AG04450 (cell line): ENCODE data around the gene ADCY6. TPM values are rescaled to one million over a fixed set of nuclear protein-coding genes. Genes with fewer than 3 reads are reported as not detected.

ENCODE experiments used
- CTCF ChIA-PET: fragments of 300-600, 350-600 bp; formaldehyde crosslinking; extraction: SDS; loops from one replicate; lab custom pipeline; 2022; ENCODE audit warnings: antibody characterized with exemption, inconsistent platforms; lab: Charles Lee
- POLR2A ChIA-PET: fragments of 350-600 bp; formaldehyde crosslinking; extraction: SDS; loops from one replicate; lab custom pipeline; 2021; ENCODE audit warnings: antibody characterized with exemption, inconsistent platforms; lab: Yijun Ruan, JAX
- DNase-seq: peaks from one replicate; pipeline ENCODE4 v3.0.0-alpha.2; 2011; ENCODE audit warnings: low read depth, low spot score
- H3K27ac ChIP-seq: one replicate; pipeline ENCODE4 v1.5.1; 2012; ENCODE audit warnings: low read depth, low read length, control low read depth
- H3K27me3 ChIP-seq: one replicate; pipeline ENCODE4 v1.6.0; 2012; ENCODE audit warnings: low read length; ENCODE audit not compliant: control insufficient read depth, insufficient read depth
- H3K4me3 ChIP-seq: 2 replicates; pipeline ENCODE4 v1.5.1; 2011; ENCODE audit warnings: mild to moderate bottlenecking, low read depth, low read length, control low read depth
- H3K9me3 ChIP-seq: 2 replicates; pipeline ENCODE4 v1.5.1; 2012; ENCODE audit warnings: low read length; ENCODE audit not compliant: control insufficient read depth, insufficient read depth
- CTCF ChIP-seq: IDR thresholded peaks from 2 replicates; pipeline ENCODE4 v1.5.1; 2011; ENCODE audit warnings: low read depth, low read length, control low read depth, inconsistent platforms
- polyA minus RNA-seq: library from RNA; depleted of rRNA, polyadenylated mRNA; stranded (reverse); fragments of >200 nt; gene quantifications from 2 replicates; pipeline ENCODE4 v1.2.3, GENCODE V29; 2011; rRNA and poly(A)+ RNA removed
- polyA plus RNA-seq: library from polyadenylated mRNA; depleted of rRNA; stranded (reverse); fragments of >200 nt; gene quantifications from 2 replicates; pipeline ENCODE4 v1.2.3, GENCODE V29; 2011; rRNA removed

ADCY6 gene
- polyA plus RNA-seq (26.7 and 31.6 TPM in 2 replicates), polyA minus RNA-seq (47.7 and 54.2 TPM in 2 replicates)

GRCh38 chr12:48788854-48789775 lies at the start of gene ADCY6:
TSS of gene ADCY6 (minus strand) at chr12:48789089. CDS start at chr12:48783434, 5,655 bp downstream.
- Histone ChIP-seq H3K27me3 (no peaks in the 10 kb centered on the region), H3K4me3 (peak within 1 kb of the TSS; percentile 75), H3K9me3 (no peaks in the 10 kb centered on the region), H3K27ac (no peak within 1 kb of the TSS)
- DNase-seq, result no peak
- no peak for TF ChIP-seq CTCF
- ChIA-PET POLR2A (interaction anchor here (0.5 to 2.0 kb wide), 4 partner anchors 22 to 107 kb away, joined by 3 to 13 read pairs (median 6); partner anchors contain the start of gene KANSL2), CTCF (interaction anchor here (0.6 to 3.9 kb wide), 5 partner anchors 7 to 68 kb away, joined by 3 to 17 read pairs (median 3); no protein-coding TSS in a partner anchor)

- ChIA-PET CTCF (no interaction called here), POLR2A (no interaction called here)
- no peak overlapping the region for H3K27ac ChIP-seq
- no peaks in the 10 kb centered on the region for H3K9me3 ChIP-seq
- no peak for TF ChIP-seq CTCF
- no peaks in the 10 kb centered on the region for H3K27me3 ChIP-seq
- H3K4me3 ChIP-seq, result no peak overlapping the region
- DNase-seq, result no peak
Observed at GRCh38 chr12:48838048-48838447, 49.2 kb upstream of the ADCY6 start.

- Histone ChIP-seq H3K4me3 (no peak overlapping the region), H3K27ac (no peak overlapping the region), H3K27me3 (no peaks in the 10 kb centered on the region), H3K9me3 (no peaks in the 10 kb centered on the region)
- POLR2A ChIA-PET, result interaction anchor here (0.5 kb wide), 1 partner anchor 71 kb away, joined by 9 read pairs; no protein-coding TSS in a partner anchor
- no peak for DNase-seq
- TF ChIP-seq CTCF, result no peak
- CTCF ChIA-PET, result interaction anchor here (1.0 kb wide), 1 partner anchor 72 kb away, joined by 3 read pairs; a partner anchor contains a TSS
Observed at GRCh38 chr12:48832321-48833060, 43.6 kb upstream of the ADCY6 start.

GRCh38 chr12:48831257-48831656 lies 42.4 kb upstream of the ADCY6 start:
- CTCF ChIA-PET, result interaction anchor here (1.0 kb wide), 1 partner anchor 73 kb away, joined by 3 read pairs; a partner anchor contains a TSS
- H3K27me3 ChIP-seq, result no peaks in the 10 kb centered on the region
- no peak overlapping the region for H3K4me3 ChIP-seq
- no peak for TF ChIP-seq CTCF
- H3K9me3 ChIP-seq, result no peaks in the 10 kb centered on the region
- H3K27ac ChIP-seq, result no peak overlapping the region
- DNase-seq, result no peak
- POLR2A ChIA-PET, result interaction anchor here (1.1 kb wide), 1 partner anchor 17 kb away, joined by 3 read pairs; no protein-coding TSS in a partner anchor
